Measurements from ENCODE around the gene WDFY4. TPM values are rescaled to one million over a fixed set of nuclear protein-coding genes. Genes with fewer than 3 reads are reported as not detected.
"Not testable (repeated sequence)": the region's sequence is repeated elsewhere in the genome, so short reads cannot be mapped to it uniquely, and the experiment has no call there.

Gene WDFY4, protein sequence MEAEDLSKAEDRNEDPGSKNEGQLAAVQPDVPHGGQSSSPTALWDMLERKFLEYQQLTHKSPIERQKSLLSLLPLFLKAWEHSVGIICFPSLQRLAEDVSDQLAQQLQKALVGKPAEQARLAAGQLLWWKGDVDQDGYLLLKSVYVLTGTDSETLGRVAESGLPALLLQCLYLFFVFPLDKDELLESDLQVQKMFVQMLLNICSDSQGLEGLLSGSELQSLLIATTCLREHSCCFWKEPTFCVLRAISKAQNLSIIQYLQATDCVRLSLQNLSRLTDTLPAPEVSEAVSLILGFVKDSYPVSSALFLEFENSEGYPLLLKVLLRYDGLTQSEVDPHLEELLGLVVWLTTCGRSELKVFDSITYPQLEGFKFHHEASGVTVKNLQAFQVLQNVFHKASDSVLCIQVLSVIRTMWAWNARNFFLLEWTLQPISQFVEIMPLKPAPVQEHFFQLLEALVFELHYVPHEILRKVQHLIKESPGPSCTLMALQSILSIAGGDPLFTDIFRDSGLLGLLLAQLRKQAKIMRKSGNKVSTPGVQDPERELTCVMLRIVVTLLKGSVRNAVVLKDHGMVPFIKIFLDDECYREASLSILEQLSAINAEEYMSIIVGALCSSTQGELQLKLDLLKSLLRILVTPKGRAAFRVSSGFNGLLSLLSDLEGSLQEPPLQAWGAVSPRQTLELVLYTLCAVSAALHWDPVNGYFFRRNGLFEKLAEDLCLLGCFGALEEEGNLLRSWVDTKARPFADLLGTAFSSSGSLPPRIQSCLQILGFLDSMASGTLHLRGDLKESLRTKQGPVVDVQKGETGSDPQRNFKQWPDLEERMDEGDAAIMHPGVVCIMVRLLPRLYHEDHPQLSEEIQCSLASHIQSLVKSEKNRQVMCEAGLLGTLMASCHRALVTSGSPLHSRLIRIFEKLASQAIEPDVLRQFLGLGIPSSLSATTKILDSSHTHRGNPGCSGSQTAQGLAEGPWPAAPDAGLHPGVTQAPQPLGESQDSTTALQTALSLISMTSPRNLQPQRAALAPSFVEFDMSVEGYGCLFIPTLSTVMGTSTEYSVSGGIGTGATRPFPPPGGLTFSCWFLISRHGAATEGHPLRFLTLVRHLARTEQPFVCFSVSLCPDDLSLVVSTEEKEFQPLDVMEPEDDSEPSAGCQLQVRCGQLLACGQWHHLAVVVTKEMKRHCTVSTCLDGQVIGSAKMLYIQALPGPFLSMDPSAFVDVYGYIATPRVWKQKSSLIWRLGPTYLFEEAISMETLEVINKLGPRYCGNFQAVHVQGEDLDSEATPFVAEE (N-terminal part only)
- total RNA-seq = 1 to 10 TPM; 1.5 to 4.6 TPM
- long read RNA-seq = 0 reads

DNA sequence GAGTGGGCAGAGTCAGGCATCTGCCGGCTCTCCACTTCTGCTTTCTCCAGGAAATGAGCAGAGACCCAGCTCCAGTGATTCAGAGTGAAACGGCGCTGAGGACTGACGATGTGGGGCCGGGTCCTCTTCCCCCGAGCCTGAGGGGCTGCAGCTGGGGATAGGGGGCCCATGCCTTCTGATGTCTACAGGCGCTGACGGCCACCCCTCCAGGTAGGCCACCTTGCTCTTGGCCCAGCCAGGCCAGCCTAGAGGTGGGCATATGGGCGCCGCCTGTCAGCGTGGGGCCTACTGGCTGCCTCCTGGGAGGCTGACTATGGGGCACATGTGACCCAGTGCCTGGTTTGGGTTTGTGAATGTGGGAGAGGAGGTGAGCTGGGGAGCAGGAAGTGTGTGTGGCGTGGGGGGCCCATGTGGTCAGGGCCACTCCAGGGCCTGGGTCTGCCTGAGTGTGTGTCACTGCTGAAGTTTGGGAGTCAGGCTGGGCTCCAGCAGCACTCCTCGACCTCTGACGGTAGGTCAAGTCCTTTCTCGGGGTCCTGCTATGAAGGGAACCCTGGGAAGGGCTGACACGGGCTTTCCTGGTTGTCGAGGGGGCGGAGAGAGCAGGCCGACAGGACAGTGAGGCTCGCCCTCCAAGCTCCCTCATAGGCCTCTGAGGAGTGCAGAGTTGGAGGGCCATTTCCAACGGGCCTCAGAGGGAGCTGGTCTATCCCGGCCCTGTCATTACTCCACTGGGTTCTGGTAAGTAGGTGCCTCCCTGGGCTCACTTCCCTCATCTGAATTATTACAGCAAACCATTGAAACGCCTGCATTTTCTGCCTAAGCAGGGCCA, at the start of gene WDFY4:
WDFY4 (plus strand) TSS at position 82 of the 832 bp plus-strand sequence. CDS start 24,860 bp downstream, outside the sequence.
- DNase-seq = peak; percentile 31 to 33
- ATAC-seq = peak; percentile 31
- intact Hi-C loops (cut with DNase I, micrococcal nuclease) = no loop called here

GRCh38 chr10:48634984-48635557, 49.6 kb upstream of the WDFY4 start:
- DNase-seq = no peak
- intact Hi-C loops (cut with DNase I, micrococcal nuclease) = no loop called here
- ATAC-seq = no peak

DNA sequence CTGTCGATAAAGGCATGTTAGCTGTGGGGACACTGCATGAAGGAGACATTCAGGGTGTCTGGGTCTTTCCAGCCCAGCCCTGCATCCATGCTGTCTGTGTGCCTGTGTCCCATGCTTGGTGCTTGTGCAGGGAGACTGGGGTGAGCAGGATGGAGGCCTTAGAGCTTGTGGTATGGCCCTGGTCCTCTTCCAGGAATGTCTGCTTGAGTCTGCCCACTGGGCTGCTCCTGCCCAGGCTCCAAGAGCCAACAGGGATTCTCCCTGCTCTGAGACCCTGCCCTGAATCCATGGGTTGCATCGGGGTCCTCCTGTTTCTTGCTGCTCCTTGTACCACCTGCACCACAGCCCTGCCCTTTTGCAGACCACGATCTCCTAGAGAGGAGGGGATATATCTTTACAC, 48.4 kb upstream of the WDFY4 start:
- intact Hi-C loops (cut with DNase I, micrococcal nuclease) = no loop called here
- ATAC-seq = no peak

GRCh38 chr10:48636901-48637300, 47.8 kb upstream of the WDFY4 start:
- ATAC-seq = no peak
- DNase-seq = no peak
- intact Hi-C loops (cut with DNase I, micrococcal nuclease) = no loop called here

More for the DNA sequence above, 48.4 kb upstream of the WDFY4 start:
- DNase-seq = no peak

DNA sequence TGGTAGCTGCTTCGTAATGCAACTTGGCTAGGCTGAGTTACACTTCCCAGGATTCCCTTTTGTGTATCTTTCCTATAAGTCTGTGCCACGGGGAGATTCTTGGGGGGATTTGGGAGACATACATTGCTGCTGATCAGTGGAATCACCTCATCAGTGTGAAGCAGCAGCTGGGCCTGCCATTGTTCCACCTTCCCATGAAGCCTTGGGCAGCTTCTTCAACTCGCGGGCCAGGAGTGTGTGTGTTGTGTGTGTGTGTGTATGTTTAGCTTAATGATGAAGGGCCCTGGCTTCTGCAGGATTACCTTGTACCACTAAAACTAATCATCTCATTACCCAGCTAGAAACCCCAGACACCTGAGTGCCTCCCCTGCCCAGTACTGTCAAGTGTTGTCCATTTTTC, 46.5 kb upstream of the WDFY4 start:
- ATAC-seq (no peak), DNase-seq (no peak)
- intact Hi-C loops (cut with DNase I, micrococcal nuclease) = no loop called here

DNA sequence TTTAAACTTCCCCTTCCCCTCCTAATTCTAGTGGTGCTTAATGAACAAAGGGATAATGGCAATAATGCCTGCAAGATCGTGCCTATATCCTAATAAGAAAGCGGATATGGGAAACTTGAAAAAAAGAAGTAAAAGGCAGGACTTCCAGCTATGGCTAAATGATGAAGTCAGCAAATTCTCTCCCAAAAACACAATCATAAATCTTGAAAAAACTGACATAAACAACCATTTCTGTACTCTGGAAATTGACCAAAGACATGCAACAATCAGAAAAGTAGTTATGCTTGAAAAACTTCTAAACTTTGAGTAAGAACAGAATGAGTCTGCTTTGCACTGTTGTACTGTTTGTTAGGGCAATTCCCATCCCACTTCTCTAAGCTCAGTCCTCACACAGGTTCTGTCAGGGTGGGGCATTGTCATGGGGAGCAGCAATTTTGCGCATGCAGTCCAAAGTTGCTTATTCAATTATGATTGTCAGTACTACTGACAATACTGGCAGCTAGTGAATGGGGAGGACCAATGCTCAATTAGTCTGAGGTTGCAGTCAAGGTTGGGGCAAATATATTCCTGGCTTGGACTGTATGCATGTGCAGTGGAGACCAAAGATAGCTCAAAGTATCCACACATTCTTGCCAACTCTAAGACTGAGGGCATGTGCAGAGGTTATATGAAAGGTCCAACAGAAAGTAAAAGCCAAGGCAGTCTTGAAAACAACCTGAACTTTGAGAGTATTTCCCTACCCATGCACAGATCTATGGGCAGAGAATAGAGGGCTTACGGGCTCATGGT, 45.7 kb upstream of the WDFY4 start:
- ATAC-seq (no peak), DNase-seq (no peak)
- intact Hi-C loops (cut with DNase I, micrococcal nuclease) = no loop called here

DNA sequence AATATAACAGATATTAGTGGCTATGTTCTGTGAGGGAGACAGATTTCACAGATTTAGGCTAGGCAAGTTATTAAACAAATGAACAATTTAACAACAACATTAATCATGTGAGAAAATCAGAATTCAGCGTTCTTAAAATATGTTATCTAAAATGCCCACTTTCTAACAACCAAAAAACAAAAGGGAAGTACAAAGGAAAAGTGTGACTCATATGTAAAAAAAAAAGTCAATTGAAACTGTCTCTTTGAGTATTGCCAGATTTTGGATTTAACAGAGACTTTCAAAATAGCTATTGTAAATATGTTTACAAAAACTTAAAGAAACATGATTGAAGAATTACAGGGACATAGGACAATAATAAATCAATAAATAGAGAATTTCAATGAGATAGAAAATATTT, 45.0 kb upstream of the WDFY4 start:
- no peak for ATAC-seq
- intact Hi-C loops (cut with DNase I, micrococcal nuclease) = no loop called here
- no peak for DNase-seq

DNA sequence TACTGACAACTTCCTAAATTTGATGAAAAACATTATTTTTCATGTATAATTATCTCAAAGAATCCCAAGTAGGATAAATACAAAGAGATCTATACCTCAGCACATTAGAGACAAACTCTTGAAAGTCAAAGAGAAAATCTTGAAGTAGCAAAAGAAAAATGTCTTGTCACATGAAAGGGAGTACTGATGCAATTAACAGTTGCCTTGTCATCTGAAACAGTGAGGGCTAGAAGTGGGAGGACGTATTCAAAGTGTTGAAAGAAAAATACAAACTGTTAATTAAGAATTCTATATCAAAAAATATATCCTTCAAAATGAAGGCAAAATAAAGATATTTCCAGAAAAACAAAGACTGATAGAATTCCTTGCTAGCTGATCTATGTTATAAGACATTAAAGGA, 44.3 kb upstream of the WDFY4 start:
- DNase-seq (no peak), ATAC-seq (no peak)
- intact Hi-C loops (cut with DNase I, micrococcal nuclease) = no loop called here

DNA sequence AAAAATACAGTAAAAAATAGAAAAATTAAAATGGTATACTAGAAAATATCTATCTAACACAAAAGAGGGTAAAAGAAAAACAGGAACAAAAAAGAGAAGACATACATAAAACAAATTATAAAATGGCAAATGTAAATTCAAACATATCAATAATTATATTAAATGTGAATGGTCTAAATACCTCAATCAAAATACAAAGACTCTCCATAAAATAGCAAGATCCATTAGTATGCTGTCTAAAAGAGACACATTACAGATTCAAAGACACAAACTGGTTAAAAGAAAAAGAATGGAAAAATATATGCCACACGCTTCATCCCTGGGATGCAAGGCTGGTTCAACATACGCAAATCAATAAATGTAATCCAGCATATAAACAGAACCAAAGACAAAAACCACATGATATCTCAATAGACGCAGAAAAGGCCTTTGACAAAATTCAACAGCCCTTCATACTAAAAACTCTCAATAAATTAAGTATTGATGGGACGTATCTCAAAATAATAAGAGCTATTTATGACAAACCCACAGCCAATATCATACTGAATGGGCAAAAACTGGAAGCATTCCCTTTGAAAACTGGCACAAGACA, 43.5 kb upstream of the WDFY4 start:
- intact Hi-C loops (cut with DNase I, micrococcal nuclease); ATAC-seq: not testable (repeated sequence)

DNA sequence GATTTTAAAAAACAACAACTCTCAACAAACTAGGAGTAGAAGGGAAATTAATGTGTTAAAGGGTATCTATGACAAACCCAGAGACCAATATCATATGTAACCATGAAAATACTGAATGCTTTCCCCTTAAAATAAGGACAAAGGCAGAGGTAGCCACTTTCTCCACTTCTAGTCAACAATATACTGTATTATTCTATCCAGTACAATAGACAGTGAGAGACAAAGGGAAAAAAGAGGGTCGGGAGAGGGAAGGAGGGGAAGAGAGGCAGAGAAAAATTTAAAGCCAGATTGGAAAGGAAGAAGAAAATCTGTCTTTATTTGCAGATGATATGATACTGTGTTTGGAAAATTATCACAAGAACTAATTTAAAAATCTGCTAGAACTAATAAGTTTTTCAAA, 39.1 kb upstream of the WDFY4 start:
- intact Hi-C loops (cut with DNase I, micrococcal nuclease) = no loop called here
- DNase-seq = no peak
- ATAC-seq = no peak

More for the DNA sequence above, 43.5 kb upstream of the WDFY4 start:
- DNase-seq = not testable (repeated sequence)

- intact Hi-C loops (cut with DNase I, micrococcal nuclease); DNase-seq; ATAC-seq: not testable (repeated sequence)
Observed at GRCh38 chr10:48647073-48647472, 37.6 kb upstream of the WDFY4 start.

- ATAC-seq (no peak), DNase-seq (no peak)
- intact Hi-C loops (cut with DNase I, micrococcal nuclease) = no loop called here
Observed at GRCh38 chr10:48648172-48648942, 36.3 kb upstream of the WDFY4 start.

- DNase-seq (no peak), ATAC-seq (no peak)
- intact Hi-C loops (cut with DNase I, micrococcal nuclease) = no loop called here
Observed at GRCh38 chr10:48649349-48649944, 35.2 kb upstream of the WDFY4 start.

DNA sequence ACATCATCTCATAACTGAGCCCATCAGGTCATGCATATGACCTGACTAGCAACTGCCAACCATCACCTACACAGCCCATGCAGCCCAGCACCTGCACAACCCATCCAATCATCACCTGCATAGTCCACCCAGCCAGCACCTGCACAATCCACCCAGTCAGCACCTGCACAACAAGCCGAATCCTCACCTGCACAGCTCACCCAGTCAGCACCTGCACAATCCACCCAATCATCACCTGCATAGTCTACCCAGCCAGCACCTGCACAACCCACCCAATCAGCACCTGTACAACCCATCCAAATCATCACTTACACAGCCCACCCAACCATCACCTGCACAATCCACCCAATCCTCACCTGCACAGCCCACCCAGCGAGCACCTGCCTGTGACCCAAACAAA, 33.4 kb upstream of the WDFY4 start:
- DNase-seq (no peak), ATAC-seq (no peak)
- intact Hi-C loops (cut with DNase I, micrococcal nuclease) = loop anchor here in 1 of 2 donors (10.0 kb wide), 1 partner anchor 96 kb away; no protein-coding TSS in a partner anchor

DNA sequence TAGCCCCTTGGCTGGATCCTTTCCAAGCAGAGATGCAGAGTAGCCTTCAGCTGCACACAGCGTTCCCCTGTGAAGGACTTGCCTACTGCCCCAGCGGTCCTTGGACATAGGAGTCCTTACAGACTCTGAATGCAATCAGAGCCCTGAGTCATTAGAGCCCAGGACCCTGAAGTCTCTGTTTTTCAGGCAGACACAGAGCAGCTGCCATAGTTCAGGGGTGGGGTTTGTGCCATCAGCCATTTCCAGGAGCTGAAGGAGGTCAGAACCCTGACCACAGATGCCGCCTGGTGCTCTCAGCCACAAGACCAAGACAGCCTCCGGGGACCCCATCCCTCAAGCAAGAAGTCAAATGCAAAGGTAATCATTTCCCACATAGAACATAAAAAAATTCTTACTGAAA, 32.8 kb upstream of the WDFY4 start:
- DNase-seq (no peak), ATAC-seq (no peak)
- intact Hi-C loops (cut with DNase I, micrococcal nuclease) = loop anchor here in 1 of 2 donors (10.0 kb wide), 1 partner anchor 97 kb away; no protein-coding TSS in a partner anchor

Measured in left colon (tissue), 2 donors.